Naive thymus-derived CD8-positive, alpha-beta T cell (primary cell): Measurements from ENCODE around the gene C12orf60. TPM values are rescaled to one million over a fixed set of nuclear protein-coding genes. Genes with fewer than 3 reads are reported as not detected.

ENCODE experiments used
- ATAC-seq, 2 donors: fragments of 150-1000 bp; cut with Tn5 transposase in 1 of 2; sonication (Bioruptor Pico), chemical (Tn5 transposase) in 1 of 2; 1 replicate in 1 of 2; 2 replicates in 1 of 2; pipeline ENCODE4 v1.10.0; 2021; ENCODE audit warnings: mild to moderate bottlenecking in 2 of 2, moderate library complexity in 2 of 2
- POLR2A ChIA-PET: fragments of 350-600 bp; sonication (Branson Sonifier 250); formaldehyde crosslinking; loops from one replicate; lab custom pipeline; 2021; ENCODE audit warnings: antibody characterized with exemption; lab: Charles Lee
- DNase-seq, 10 donors: peaks; one replicate each; pipeline versions ENCODE4 v3.0.0 to v3.0.0-alpha.2; 2020 to 2022
- H3K27ac Mint-ChIP-seq, 10 donors: one replicate each; pipeline ENCODE4 v1.8.0; 2020 to 2022; ENCODE audit warnings: mild to moderate bottlenecking in 10 of 10, mixed read lengths in 10 of 10, moderate library complexity in 4 of 10, inconsistent platforms in 1 of 10
- H3K27me3 Mint-ChIP-seq, 5 donors: one replicate each; pipeline ENCODE4 v1.8.0; 2021 to 2022; ENCODE audit warnings: mixed read lengths in 5 of 5
- H3K36me3 Mint-ChIP-seq, 3 donors: one replicate each; pipeline ENCODE4 v1.8.0; 2020 to 2022; ENCODE audit warnings: mixed read lengths in 3 of 3, mild to moderate bottlenecking in 2 of 3, inconsistent platforms in 1 of 3
- H3K4me1 Mint-ChIP-seq, 4 donors: one replicate each; pipeline ENCODE4 v1.8.0; 2021 to 2022; ENCODE audit warnings: mixed read lengths in 4 of 4
- H3K4me3 Mint-ChIP-seq, 10 donors: one replicate each; pipeline ENCODE4 v1.8.0; 2020 to 2022; ENCODE audit warnings: mild to moderate bottlenecking in 10 of 10, mixed read lengths in 10 of 10, moderate library complexity in 6 of 10, inconsistent platforms in 1 of 10
- H3K9me3 Mint-ChIP-seq, 9 donors: one replicate each; pipeline ENCODE4 v1.8.0; 2020 to 2022; ENCODE audit warnings: mixed read lengths in 9 of 9, mild to moderate bottlenecking in 3 of 9, inconsistent platforms in 1 of 9, moderate library complexity in 1 of 9
- polyA plus RNA-seq, 3 donors: library from polyadenylated mRNA; unstranded; fragments of 300-500 nt; fragmentation: Illumina TruSeq; gene quantifications; one replicate each; pipeline ENCODE4 v1.2.3, GENCODE V29; 2021
- total RNA-seq, 8 experiments: library from RNA in 2 of 8; stranded (reverse) in 2 of 8; gene quantifications; one replicate each; pipeline ENCODE4 v1.2.3 and lab custom pipeline; 2021 to 2026

The C12orf60 gene
- total and polyA plus RNA-seq, 5 experiments from 2014 or later: 0.71 to 2.5 (median 1.3) TPM

GRCh38 chr12:14840616-14841015 is 37.1 kb downstream of the C12orf60 start:
- no peak overlapping the region for H3K27ac Mint-ChIP-seq
- peaks cover 0 to 10% (median 0%) of the 10 kb centered on the region in 3 donors for H3K36me3 Mint-ChIP-seq
- H3K27me3 Mint-ChIP-seq: peaks cover 10 to 26% (median 10%) of the 10 kb centered on the region in 5 donors
- ATAC-seq (no peak), DNase-seq (no peak)
- no peaks in the 10 kb centered on the region for H3K9me3 Mint-ChIP-seq
- POLR2A ChIA-PET: no interaction called here
- peaks cover 2 to 6% (median 3%) of the 10 kb centered on the region in 4 donors for H3K4me1 Mint-ChIP-seq
- H3K4me3 Mint-ChIP-seq: no peak overlapping the region

- Mint-ChIP-seq H3K4me3 (no peak overlapping the region), H3K27ac (no peak overlapping the region), H3K27me3 (peaks cover 7 to 19% (median 10%) of the 10 kb centered on the region in 5 donors), H3K36me3 (peaks cover 0 to 10% (median 0%) of the 10 kb centered on the region in 3 donors), H3K4me1 (peaks cover 5 to 15% (median 7%) of the 10 kb centered on the region in 4 donors), H3K9me3 (no peaks in the 10 kb centered on the region)
- ATAC-seq (no peak), DNase-seq (no peak)
- POLR2A ChIA-PET: no interaction called here
Observed at GRCh38 chr12:14841761-14842160, 38.3 kb downstream of the C12orf60 start.

GRCh38 chr12:14842315-14842714 is 38.8 kb downstream of the C12orf60 start:
- no peak for ATAC-seq
- Mint-ChIP-seq H3K4me3 (no peak overlapping the region), H3K27ac (no peak overlapping the region), H3K27me3 (peaks cover 7 to 18% (median 10%) of the 10 kb centered on the region in 5 donors), H3K9me3 (no peaks in the 10 kb centered on the region), H3K4me1 (peaks cover 5 to 17% (median 7%) of the 10 kb centered on the region in 4 donors), H3K36me3 (peaks cover 0 to 10% (median 0%) of the 10 kb centered on the region in 3 donors)
- no peak for DNase-seq
- POLR2A ChIA-PET: no interaction called here

GRCh38 chr12:14843425-14843887 is 40.0 kb downstream of the C12orf60 start, which contains the start of gene ART4:
TSS of gene ART4 (minus strand) at chr12:14843526. CDS start at chr12:14843113, 413 bp downstream.
- no peaks in the 10 kb centered on the region for H3K9me3 Mint-ChIP-seq
- H3K27me3 Mint-ChIP-seq: peaks cover 2 to 13% (median 10%) of the 10 kb centered on the region in 5 donors
- DNase-seq (no peak), ATAC-seq (no peak)
- no peak within 1 kb of the TSS for H3K27ac Mint-ChIP-seq
- peaks cover 0 to 6% (median 0%) of the 10 kb centered on the region in 3 donors for H3K36me3 Mint-ChIP-seq
- H3K4me1 Mint-ChIP-seq: peaks cover 6 to 17% (median 8%) of the 10 kb centered on the region in 4 donors
- H3K4me3 Mint-ChIP-seq: no peak within 1 kb of the TSS
- POLR2A ChIA-PET: interaction anchor here (0.9 kb wide), 1 partner anchor 72 kb away, joined by 3 read pairs; a partner anchor contains a TSS

- Mint-ChIP-seq H3K27me3 (peaks cover 0 to 9% (median 5%) of the 10 kb centered on the region in 5 donors), H3K4me3 (no peak overlapping the region), H3K4me1 (peaks cover 6 to 17% (median 8%) of the 10 kb centered on the region in 4 donors), H3K36me3 (peaks cover 0 to 3% (median 0%) of the 10 kb centered on the region in 3 donors), H3K27ac (no peak overlapping the region), H3K9me3 (no peaks in the 10 kb centered on the region)
- ATAC-seq: no peak
- DNase-seq: no peak
- POLR2A ChIA-PET: interaction anchor here (0.9 kb wide), 1 partner anchor 73 kb away, joined by 3 read pairs; a partner anchor contains a TSS
Observed at GRCh38 chr12:14844401-14844800, 40.9 kb downstream of the C12orf60 start.

GRCh38 chr12:14845350-14845750 is 41.9 kb downstream of the C12orf60 start:
- peak overlapping the region in 8 of 10 donors; percentile 7 to 70 (median 52) for H3K4me3 Mint-ChIP-seq
- H3K27ac Mint-ChIP-seq: peak overlapping the region in 8 of 10 donors; percentile 4 to 85 (median 69)
- H3K36me3 Mint-ChIP-seq: no peaks in the 10 kb centered on the region
- no peaks in the 10 kb centered on the region for H3K27me3 Mint-ChIP-seq
- ATAC-seq (peak; percentile 53 to 73), DNase-seq (peak in 9 of 10 donors; percentile 23 to 67 (median 49))
- POLR2A ChIA-PET: interaction anchor here (0.7 to 3.1 kb wide), 2 partner anchors 116 to 150 kb away, joined by 3 to 31 read pairs; partner anchors contain the start of gene ARHGDIB
- H3K9me3 Mint-ChIP-seq: no peaks in the 10 kb centered on the region
- peaks cover 6 to 17% (median 8%) of the 10 kb centered on the region in 4 donors for H3K4me1 Mint-ChIP-seq

GRCh38 chr12:14846042-14846587 is 42.6 kb downstream of the C12orf60 start:
- Mint-ChIP-seq H3K27ac (peak overlapping the region in 2 of 10 donors; percentile 2 to 27), H3K9me3 (no peaks in the 10 kb centered on the region), H3K36me3 (no peaks in the 10 kb centered on the region)

GRCh38 chr12:14846876-14847580 is 43.6 kb downstream of the C12orf60 start:
- Mint-ChIP-seq H3K9me3 (no peaks in the 10 kb centered on the region), H3K4me1 (peaks cover 6 to 23% (median 9%) of the 10 kb centered on the region in 4 donors), H3K36me3 (no peaks in the 10 kb centered on the region), H3K27me3 (no peaks in the 10 kb centered on the region), H3K4me3 (no peak overlapping the region), H3K27ac (peak overlapping the region in 1 of 10 donors; percentile 80)
- no peak for DNase-seq
- POLR2A ChIA-PET: interaction anchor here (1.2 to 3.1 kb wide), 3 partner anchors 115 to 148 kb away, joined by 3 to 31 read pairs (median 3); partner anchors contain the start of gene ARHGDIB
- no peak for ATAC-seq

More at GRCh38 chr12:14846042-14846587, 42.6 kb downstream of the C12orf60 start:
- ATAC-seq (no peak), DNase-seq (no peak)
- no peaks in the 10 kb centered on the region for H3K27me3 Mint-ChIP-seq
- peaks cover 6 to 20% (median 8%) of the 10 kb centered on the region in 4 donors for H3K4me1 Mint-ChIP-seq
- POLR2A ChIA-PET: interaction anchor here (0.7 to 3.1 kb wide), 2 partner anchors 116 to 149 kb away, joined by 3 to 31 read pairs; partner anchors contain the start of gene ARHGDIB
- no peak overlapping the region for H3K4me3 Mint-ChIP-seq

- POLR2A ChIA-PET: interaction anchor here (1.1 kb wide), 1 partner anchor 75 kb away, joined by 3 read pairs; no protein-coding TSS in a partner anchor
- ATAC-seq (no peak), DNase-seq (no peak)
- peaks cover 6 to 23% (median 9%) of the 10 kb centered on the region in 4 donors for H3K4me1 Mint-ChIP-seq
- H3K27me3 Mint-ChIP-seq: no peaks in the 10 kb centered on the region
- no peak overlapping the region for H3K4me3 Mint-ChIP-seq
- no peaks in the 10 kb centered on the region for H3K36me3 Mint-ChIP-seq
- no peak overlapping the region for H3K27ac Mint-ChIP-seq
- no peaks in the 10 kb centered on the region for H3K9me3 Mint-ChIP-seq
Observed at GRCh38 chr12:14849661-14850060, 46.2 kb downstream of the C12orf60 start.

GRCh38 chr12:14850929-14851663 is 47.6 kb downstream of the C12orf60 start:
- Mint-ChIP-seq H3K4me3 (no peak overlapping the region), H3K4me1 (peaks cover 3 to 14% (median 7%) of the 10 kb centered on the region in 4 donors), H3K27ac (peak overlapping the region in 2 of 10 donors; percentile 15 to 50), H3K36me3 (no peaks in the 10 kb centered on the region), H3K9me3 (no peaks in the 10 kb centered on the region), H3K27me3 (no peaks in the 10 kb centered on the region)
- POLR2A ChIA-PET: interaction anchor here (0.7 to 0.8 kb wide), 3 partner anchors 23 to 527 kb away, joined by 3 to 4 read pairs (median 3); no protein-coding TSS in a partner anchor
- ATAC-seq: no peak
- DNase-seq: no peak

GRCh38 chr12:14852880-14853279 is 49.4 kb downstream of the C12orf60 start:
- Mint-ChIP-seq H3K27me3 (no peaks in the 10 kb centered on the region), H3K27ac (peak overlapping the region in 1 of 10 donors; percentile 86)

GRCh38 chr12:14853961-14854360 is 50.5 kb downstream of the C12orf60 start:
- H3K4me3 Mint-ChIP-seq: no peak overlapping the region
- peaks cover 0 to 13% (median 2%) of the 10 kb centered on the region in 3 donors for H3K36me3 Mint-ChIP-seq
- no peaks in the 10 kb centered on the region for H3K27me3 Mint-ChIP-seq
- H3K27ac Mint-ChIP-seq: no peak overlapping the region
- ATAC-seq (no peak), DNase-seq (no peak)
- H3K4me1 Mint-ChIP-seq: peaks cover 0 to 18% (median 4%) of the 10 kb centered on the region in 4 donors
- POLR2A ChIA-PET: no interaction called here
- H3K9me3 Mint-ChIP-seq: peaks cover 0 to 20% (median 3%) of the 10 kb centered on the region in 9 donors

More at GRCh38 chr12:14852880-14853279, 49.4 kb downstream of the C12orf60 start:
- Mint-ChIP-seq H3K36me3 (peaks cover 0 to 12% (median 0%) of the 10 kb centered on the region in 3 donors), H3K9me3 (peaks cover 0 to 12% (median 3%) of the 10 kb centered on the region in 9 donors), H3K4me1 (peaks cover 0 to 8% (median 6%) of the 10 kb centered on the region in 4 donors), H3K4me3 (no peak overlapping the region)
- no peak for ATAC-seq
- POLR2A ChIA-PET: no interaction called here
- DNase-seq: no peak
